Airway epithelial cell (primary cell): Measurements from ENCODE around the gene MRFAP1L1. TPM values are rescaled to one million over a fixed set of nuclear protein-coding genes. Genes with fewer than 3 reads are reported as not detected.

Experiments
- total RNA-seq: library from RNA; depleted of rRNA; stranded (reverse); fragments of >200 nt; gene quantifications from 2 replicates; pipeline ENCODE4 v1.2.3, GENCODE V29; 2015

MRFAP1L1 gene
- 51.7 and 53.5 TPM in 2 replicates for total RNA-seq

DNA sequence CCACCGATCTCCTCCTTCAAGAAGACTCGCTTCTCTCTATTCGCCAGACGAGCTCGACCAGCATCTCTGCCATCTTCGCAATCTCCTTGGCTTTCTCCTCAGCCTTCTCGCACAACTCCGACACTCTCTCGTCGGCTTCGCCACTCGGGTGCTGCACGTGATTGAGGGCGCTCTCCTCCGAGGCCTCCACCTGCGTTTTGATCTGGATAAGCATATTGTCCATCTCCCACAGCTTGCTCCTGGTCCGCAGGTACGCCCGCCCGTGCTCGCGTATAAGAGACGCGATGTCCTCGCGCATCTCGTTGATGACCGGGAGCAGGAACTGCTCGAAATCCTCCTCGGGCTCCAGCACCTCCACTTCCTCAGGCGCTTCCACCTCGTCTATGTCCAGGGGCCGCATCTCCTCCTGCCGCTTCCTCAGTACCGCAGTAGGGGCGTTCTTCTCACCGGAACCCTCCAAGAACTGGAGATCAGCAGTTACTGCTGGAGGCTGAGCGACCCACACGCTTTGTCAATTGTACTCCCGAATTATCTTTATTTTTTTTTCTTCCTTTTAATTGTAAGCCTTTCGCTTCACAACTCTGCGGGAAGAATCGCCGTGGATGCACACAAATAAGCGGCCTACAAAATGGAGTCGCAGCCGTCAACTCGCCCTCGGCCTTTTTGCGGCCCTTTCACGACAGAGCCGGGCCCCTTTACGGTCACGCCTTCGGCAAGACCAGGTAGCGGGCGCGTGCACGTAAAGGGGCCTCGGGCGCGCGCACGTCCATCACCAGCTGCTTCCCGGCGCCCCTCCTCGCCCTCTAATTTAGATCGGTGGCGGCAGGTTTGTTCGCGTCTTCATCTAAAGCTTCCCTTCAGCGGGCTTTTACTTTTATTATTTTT is at the start of gene MRFAP1L1:
Gene MRFAP1L1, minus strand, starts transcription at position 636 of the 885 bp plus-strand sequence. Its CDS starts 236 bp downstream, at position 400.

DNA sequence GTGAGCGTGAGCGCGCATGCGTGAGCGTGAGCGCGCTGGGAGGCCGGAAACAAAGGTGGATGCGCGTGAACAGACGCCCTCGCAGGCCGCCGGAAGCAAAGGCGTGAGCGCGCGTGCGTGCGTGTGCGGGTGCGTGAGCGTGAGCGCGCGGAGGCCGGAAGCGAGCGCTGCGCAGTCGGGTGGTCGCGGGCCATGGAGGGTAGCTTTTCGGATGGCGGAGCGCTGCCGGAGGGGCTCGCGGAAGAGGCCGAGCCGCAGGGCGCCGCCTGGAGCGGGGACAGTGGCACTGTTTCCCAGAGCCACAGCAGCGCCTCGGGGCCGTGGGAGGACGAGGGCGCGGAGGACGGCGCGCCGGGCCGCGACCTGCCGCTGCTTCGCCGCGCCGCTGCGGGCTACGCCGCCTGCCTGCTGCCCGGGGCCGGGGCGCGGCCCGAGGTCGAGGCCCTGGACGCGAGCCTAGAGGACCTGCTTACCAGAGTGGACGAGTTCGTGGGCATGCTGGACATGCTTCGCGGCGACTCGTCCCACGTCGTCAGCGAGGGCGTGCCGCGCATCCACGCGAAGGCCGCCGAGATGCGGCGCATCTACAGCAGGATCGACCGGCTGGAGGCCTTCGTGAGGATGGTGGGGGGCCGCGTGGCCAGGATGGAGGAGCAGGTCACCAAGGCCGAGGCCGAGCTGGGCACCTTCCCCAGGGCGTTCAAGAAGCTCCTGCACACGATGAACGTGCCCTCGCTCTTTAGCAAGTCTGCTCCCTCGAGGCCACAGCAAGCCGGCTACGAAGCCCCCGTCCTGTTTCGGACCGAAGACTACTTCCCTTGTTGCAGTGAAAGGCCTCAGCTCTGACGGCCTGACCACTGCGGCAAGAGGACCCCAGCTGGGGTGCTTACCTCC is 6.6 kb upstream of the MRFAP1L1 start, which contains the start of gene BLOC1S4:
Gene BLOC1S4, plus strand, starts transcription at position 157 of the 894 bp plus-strand sequence. Its CDS starts 36 bp downstream, at position 193.

DNA sequence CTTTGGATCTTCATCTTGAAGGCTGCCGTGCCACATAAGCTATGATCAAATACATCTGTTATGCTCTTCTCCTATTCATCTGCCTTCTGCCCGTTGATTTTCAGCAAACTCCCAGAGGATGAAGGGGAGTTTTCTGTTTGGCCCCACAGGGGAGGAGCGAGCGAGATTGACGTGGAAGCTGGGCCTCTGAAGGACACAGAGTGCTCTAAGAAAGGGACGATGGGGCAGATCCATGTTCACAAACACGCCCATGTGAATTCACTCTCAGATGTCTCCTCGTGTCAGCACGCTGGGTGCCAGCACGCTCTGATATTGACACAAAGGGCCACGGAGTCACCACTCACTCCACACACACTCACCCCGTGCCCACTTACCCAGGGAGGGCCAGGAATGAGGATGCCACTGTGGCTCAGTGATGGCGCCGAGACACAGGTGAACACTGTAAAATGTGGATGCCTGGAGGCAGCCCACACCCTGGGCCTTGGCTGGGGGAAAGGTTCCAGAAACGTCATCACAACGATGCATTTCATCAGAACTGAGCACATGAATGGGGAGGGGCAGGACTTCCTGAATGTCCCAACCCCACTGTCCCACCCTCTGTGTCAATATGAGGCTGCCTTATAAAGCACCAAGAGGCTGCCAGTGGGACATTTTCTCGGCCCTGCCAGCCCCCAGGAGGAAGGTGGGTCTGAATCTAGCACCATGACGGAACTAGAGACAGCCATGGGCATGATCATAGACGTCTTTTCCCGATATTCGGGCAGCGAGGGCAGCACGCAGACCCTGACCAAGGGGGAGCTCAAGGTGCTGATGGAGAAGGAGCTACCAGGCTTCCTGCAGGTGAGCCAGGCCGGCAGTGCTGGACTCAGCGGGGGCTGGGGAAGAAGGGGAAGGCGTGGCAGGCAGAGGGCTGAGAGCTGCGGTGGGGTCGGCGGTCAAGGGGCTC is 16.2 kb downstream of the MRFAP1L1 start, which contains the start of gene S100P:
Gene S100P, plus strand, starts transcription at position 648 of the 946 bp plus-strand sequence. Its CDS starts 55 bp downstream, at position 703.

Other genes starting within 250 kb of the MRFAP1L1 start
- gene PPP2R2C, start 237.3 kb downstream of the MRFAP1L1 start, total RNA-seq: 1.1 and 1.2 TPM in 2 replicates
- gene MAN2B2, start 134.7 kb downstream of the MRFAP1L1 start, total RNA-seq: 10.0 and 17.7 TPM in 2 replicates
- 247 and 284 TPM in 2 replicates for gene MRFAP1, start 69.2 kb downstream of the MRFAP1L1 start, total RNA-seq
- 39.8 and 56.6 TPM in 2 replicates for gene S100P, start 16.0 kb downstream of the MRFAP1L1 start, total RNA-seq
- 25.5 and 29.6 TPM in 2 replicates for gene BLOC1S4, start 6.3 kb upstream of the MRFAP1L1 start, total RNA-seq
- gene KIAA0232, start 72.9 kb upstream of the MRFAP1L1 start, total RNA-seq: 11.5 and 16.0 TPM in 2 replicates
- gene TBC1D14, start 200.0 kb upstream of the MRFAP1L1 start, total RNA-seq: 49.0 and 64.5 TPM in 2 replicates